NCI-H2107 (cell line): ENCODE results near the gene CHL1.

Experiments
- DNase-seq: peaks from one replicate; lab custom pipeline; 2025; lab: John Stamatoyannopoulos, UW

CHL1 gene

DNA sequence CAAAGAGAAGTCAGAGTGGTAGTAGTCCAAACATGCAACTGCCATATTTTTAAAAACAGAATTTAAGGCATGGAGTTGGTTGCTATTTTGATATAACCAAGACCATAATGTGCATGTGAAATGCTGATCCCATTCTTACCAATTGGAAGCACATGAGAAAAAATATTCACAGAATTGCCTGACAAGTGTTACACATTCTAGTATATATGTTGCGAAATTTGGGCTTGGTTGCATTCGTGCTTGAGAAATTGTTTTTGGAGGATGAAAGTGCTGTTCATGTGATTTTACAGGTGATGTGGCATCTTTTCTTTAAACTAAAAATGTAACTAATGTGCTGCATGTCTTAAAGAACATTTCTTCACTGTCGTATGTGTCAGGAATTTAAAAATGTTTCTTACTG is 199.7 kb downstream of the CHL1 start:
- no peak for DNase-seq

DNA sequence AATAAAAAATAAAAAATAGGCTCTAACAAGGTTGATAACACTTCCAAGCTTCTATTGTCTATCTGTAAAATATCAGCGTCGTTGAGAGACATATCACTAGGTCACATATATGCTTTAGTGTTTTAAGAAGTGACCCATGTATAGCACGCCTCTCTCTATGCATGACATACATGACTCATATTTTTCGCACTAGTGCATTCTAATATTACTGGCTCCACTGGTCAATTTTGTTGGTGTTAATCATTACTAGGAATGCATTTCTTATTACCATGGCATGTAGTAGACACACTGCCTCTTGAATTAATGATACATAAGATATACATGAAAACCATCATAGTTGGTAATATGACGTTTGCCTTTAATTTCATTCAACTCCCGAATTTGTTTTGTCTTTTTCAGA is 203.1 kb downstream of the CHL1 start:
- no peak for DNase-seq

GRCh38 chr3:403826-404225 is 207.3 kb downstream of the CHL1 start:
- DNase-seq, result no peak

GRCh38 chr3:409011-409410 is 212.4 kb downstream of the CHL1 start:
- DNase-seq, result no peak

DNA sequence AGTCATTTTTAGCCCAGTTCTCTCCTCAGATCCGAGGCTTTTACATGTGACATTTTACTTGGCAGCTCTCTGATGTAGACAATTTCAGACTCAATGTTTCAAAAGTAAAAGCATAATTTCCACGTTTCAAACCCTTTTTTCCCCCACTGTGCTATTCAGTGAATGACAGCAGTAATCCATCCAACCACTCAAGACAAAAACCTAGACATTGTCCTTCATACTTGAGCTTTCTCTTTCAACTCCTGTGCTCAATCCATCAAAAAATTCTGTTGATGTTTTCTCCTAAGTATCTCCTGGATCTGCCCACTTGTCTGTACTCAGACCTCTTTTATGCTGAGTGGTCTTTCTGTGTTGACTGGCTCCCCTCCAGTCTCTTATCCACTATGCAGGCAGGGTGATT is 214.7 kb downstream of the CHL1 start:
- DNase-seq, result no peak

DNA sequence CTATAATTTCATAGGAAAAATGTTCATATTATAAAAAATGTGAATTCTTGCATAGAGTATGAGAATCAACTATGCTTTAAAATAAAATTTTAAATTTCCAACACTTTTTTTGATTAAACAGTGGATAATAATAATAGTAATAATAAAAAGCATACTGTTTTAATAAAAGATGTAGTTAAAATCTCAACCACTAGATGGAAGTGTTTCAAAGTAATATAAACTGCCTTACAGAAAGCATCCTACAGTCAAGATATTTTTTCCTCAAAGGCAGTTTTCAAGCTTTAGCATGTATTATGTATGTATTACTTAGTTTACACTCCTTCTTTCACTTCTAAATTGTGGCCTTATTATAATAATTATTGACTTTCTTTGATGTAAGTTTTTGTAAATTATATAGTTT is 217.5 kb downstream of the CHL1 start:
- no peak for DNase-seq

DNA sequence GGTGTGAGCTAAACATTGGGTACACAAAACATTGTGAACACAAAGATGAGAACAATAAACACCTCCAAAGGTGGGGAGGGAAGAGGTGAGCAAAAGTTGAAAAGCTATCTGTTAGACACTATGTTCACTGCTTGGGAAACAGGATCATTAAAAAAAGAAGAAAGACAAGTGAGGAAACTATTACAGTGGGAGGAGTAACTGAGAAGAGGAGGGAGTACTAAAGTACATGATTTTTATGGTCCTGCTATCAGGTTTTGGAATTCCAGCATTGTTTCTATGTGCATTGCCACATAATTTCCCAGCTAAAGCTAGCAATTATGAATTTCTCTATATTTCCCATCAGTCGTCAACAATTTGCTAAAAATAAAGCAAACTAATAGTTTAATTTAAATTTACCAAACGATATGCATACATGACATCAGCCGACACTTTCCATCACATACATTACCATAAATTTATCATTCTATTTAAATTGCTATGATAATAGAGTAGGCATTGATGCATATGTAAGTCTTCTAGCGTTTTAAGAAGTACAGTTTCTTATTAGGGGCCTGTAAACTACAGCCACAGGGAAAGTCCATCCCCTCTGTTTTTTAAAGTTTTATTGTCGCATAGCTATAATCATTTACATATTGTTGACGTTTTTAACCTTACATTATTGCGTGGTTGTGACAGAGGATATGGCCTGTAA is 221.8 kb downstream of the CHL1 start:
- DNase-seq, result no peak

DNA sequence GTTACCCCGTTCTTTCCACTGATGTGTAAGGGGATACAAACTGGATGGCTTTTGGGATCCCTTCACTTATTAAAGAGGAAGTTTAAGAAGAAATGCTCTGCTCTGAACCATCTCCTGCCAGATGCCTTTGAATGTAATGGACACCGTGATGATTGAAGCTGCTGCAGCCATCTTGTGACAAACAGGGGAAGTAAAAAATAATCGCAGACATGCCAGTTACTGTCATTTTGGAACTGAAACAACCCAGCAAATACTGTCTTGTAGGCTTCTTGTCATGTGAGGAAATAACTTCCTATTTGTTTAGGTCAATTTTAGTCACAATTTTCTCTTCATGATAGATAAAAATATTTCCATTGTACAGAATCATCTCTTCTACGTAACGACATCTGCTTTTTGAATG is 224.0 kb downstream of the CHL1 start:
- DNase-seq, result no peak

GRCh38 chr3:425079-425478 is 228.5 kb downstream of the CHL1 start:
- no peak for DNase-seq

DNA sequence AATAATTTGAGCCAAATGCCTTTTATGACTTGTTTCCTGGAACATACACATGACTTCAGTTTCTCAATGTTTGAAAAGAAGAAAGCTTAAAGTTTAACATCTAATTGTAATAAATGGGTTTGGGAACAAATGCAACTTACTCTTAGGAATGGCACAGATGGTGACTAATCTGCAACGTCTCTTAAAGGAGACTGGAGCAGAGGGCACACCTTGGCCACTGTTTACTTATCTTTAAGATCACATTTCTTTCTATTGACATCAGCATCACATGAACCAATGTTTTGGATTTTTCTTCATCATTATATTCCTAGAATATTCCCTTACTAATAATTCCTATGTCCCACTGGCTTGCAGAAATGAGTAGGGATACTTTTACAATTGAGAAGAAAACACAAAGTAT is 229.5 kb downstream of the CHL1 start:
- DNase-seq, result no peak

DNA sequence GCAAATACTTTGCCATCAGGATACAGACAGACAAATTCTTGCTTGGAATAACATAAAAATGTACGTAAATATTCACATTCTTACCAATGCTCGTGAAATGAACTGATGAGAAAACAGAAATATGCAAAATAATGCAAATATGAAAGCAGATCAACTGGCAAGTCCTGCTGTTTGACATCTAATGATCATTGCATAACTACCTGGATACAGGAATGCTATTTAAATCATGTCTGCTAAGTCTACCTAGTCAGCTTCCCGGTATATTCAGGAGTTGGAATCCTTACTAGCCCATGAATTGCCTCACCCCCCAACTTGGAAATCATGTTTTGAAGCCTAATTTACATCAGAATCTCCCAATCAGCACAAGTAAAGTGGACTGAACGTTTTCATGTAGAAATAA is 230.6 kb downstream of the CHL1 start:
- DNase-seq, result no peak

DNA sequence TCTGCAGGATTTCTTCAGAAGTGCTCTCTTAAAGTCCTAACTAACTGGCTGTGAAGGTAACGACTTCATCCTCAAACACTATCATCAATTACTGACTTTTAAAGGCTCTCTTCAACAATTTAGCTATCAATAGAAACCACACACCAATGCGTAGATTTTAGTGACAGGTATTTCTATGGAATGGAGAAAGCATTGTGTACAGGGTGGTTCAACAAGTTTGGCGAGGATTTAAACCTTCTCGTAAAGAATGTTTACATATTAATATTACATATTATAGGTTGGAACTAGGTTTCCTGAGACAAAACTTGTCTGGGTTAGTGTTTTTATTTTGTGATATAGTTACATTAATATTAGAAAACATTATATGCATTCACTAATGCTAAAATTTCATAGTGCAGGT is 233.6 kb downstream of the CHL1 start:
- DNase-seq, result no peak

DNA sequence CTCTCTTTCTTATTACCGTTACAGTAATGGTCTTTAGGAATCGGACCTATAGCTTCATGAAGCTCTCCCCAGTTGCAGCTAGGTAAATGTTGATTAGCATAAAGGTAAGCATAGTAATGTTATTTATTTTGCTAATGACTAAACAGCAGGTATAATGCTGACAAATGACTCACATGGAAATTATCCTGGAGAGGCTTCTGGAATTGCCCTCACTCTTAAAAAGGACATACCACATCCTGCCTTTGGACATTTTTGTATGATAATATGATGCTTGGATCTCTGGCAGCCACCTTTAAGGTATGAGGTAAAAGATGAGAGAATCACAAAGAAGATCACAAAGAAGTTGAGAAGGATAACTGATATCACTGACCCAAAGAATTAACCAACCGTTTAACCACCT is 238.6 kb downstream of the CHL1 start:
- no peak for DNase-seq

- no peak for DNase-seq
Observed at GRCh38 chr3:436053-436452, 239.5 kb downstream of the CHL1 start.

DNA sequence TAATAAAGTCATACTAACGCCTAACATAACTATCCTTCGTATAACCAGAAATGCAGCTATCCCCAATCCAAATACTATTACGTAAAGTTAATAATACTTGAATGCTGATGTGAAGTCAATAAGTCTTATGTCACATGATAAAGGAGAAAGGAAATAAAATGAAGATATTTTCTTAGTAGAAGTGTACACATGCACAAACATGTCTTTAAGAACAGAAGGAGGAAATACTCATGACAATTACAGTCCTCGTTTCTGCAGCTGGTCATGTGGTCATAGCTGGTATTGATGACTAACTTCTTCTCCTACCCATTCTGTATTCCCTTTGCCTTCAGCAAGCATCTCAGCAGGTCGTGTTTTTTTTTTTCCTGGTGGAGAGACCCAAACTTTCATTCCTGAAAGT is 244.3 kb downstream of the CHL1 start:
- DNase-seq, result no peak

DNA sequence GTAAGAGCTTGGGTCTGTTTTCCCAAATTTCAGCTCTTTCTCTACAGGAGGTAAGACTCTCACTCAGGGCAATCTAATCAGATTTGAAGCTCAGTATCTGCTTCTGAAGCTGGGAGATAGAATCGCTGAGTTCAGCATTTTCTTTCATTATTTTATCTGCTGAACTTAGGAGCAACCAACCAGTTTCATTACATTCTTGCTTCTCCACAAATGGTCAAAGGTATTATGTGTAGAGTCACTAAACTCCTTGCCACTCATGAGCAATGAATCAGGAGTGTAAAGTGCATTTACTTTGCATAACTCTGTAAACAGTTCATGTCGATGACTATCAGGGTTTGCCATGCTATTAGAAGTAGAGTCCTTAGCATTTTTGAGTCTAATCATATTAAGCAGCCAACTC is 249.4 kb downstream of the CHL1 start:
- no peak for DNase-seq

- no peak for DNase-seq
Observed at GRCh38 chr3:447671-448070, 251.1 kb downstream of the CHL1 start.

DNA sequence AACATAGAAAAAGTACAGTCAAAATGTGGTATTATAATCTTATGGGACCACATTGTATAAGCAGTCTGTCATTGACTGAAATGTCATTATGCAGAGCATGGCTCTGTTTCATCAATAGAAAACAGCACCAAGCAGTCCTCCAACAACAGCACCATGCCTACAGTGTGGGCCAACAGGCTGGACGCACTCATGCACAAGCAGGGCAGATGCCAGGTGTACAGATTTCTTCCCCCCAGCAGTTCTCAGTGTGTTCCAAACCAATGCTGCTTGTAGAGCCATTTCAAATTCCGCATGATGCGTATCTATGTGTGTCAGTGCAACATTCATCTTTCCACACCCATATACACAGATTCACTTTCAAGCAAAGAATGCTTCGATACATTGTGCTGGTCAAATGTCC is 253.1 kb downstream of the CHL1 start:
- no peak for DNase-seq

DNA sequence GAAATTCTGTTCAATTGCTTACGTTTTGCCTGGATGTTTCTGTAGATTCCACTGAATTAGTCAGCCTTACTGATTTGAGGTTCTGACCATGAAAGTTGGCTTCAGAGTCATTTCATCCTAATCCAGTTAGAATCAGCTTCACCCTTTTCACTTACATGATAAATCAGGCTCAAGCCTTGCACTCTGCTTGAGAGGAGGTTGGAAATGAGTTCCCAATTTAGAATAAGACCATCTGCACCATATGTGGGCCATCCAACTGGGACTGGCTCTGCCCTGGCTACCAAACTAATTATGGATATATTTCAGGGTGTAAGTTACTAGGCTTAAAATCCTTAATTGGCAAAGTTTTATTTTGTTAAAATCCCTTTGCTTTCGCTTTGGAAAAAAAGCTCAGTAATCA is 255.7 kb downstream of the CHL1 start:
- DNase-seq, result no peak

DNA sequence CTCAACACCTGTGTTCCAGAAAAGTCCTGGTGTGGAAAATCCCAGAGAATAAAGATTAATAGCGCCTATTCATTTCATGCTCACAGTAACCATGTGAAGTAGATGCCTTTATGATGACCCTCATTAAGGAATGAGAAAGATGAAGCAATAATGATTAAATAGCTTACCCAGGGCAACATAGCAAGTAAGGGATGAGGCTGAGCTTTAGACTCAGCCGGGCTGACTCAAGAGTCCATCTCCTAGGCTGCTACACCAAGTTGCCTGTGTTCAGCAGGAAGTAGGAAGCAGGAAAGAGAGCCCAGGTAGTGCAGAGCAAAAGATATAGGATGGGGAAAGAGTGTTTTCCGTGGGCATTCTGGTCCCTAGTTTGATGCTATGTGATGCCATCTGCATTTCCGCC is 256.5 kb downstream of the CHL1 start:
- no peak for DNase-seq

- no peak for DNase-seq
Observed at GRCh38 chr3:454986-455385, 258.4 kb downstream of the CHL1 start.

- no peak for DNase-seq
Observed at GRCh38 chr3:458124-458523, 261.6 kb downstream of the CHL1 start.

GRCh38 chr3:458653-459310 is 262.2 kb downstream of the CHL1 start:
- no peak for DNase-seq
